Subcutaneous abdominal adipose tissue (tissue), 5 donors: Measurements from ENCODE around the gene DPEP1.

Experiments
- H3K27ac ChIP-seq: one replicate; pipeline ENCODE4 v1.7.0; 2013; ENCODE audit warnings: low read depth, mild to moderate bottlenecking, inconsistent platforms, low read length, moderate library complexity
- H3K27me3 ChIP-seq, 5 donors: one replicate each; pipeline ENCODE4 v1.7.0; 2013; ENCODE audit warnings: low read length in 5 of 5, inconsistent platforms in 1 of 5; ENCODE audit not compliant: control insufficient read depth in 5 of 5, insufficient read depth in 4 of 5
- H3K36me3 ChIP-seq, 5 donors: one replicate each; pipeline ENCODE4 v1.7.0; 2013; ENCODE audit warnings: low read length in 5 of 5; ENCODE audit not compliant: control insufficient read depth in 5 of 5, insufficient read depth in 5 of 5
- H3K4me1 ChIP-seq, 5 donors: one replicate each; pipeline ENCODE4 v1.7.0; 2013; ENCODE audit warnings: low read length in 5 of 5, mild to moderate bottlenecking in 3 of 5, moderate library complexity in 1 of 5; ENCODE audit not compliant: control insufficient read depth in 5 of 5, insufficient read depth in 5 of 5
- H3K4me3 ChIP-seq, 5 donors: one replicate each; pipeline ENCODE4 v1.7.0; 2013; ENCODE audit warnings: low read length in 5 of 5, low read depth in 1 of 5
- H3K9ac ChIP-seq, 5 donors: one replicate each; pipeline ENCODE4 v1.7.0; 2013; ENCODE audit warnings: low read length in 5 of 5, mild to moderate bottlenecking in 4 of 5, moderate library complexity in 3 of 5
- H3K9me3 ChIP-seq, 5 donors: one replicate each; pipeline ENCODE4 v1.7.0; 2013; ENCODE audit warnings: low read length in 5 of 5; ENCODE audit not compliant: control insufficient read depth in 5 of 5
- donor health status: healthy.
- donor health status: healthy.
- donor health status: healthy.
- donor health status: healthy.
- donor health status: healthy.

The DPEP1 gene

DNA sequence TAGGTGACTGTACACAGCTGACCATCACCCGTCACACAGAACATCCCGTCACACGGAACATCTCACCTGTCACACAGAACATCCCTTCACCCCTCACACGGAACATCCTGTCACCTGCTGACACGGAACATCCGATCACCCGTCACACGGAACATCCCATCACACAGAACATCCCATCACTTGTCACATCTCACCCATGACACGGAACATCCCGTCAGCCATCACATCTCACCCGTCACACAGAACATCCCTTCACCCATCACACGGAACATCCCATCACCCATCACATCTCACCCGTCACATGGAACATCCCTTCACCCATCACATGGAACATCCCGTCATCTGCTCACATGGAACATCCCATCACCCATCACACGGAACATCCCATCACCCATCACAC lies 34.1 kb upstream of the DPEP1 start:
- Histone ChIP-seq H3K4me3 (no peak overlapping the region), H3K4me1 (peaks cover 0 to 32% (median 17%) of the 10 kb centered on the region in 5 donors), H3K9ac (no peak overlapping the region), H3K27ac (no peak overlapping the region), H3K27me3 (peaks cover 6 to 26% (median 20%) of the 10 kb centered on the region in 5 donors), H3K9me3 (no peaks in the 10 kb centered on the region), H3K36me3 (no peaks in the 10 kb centered on the region)

DNA sequence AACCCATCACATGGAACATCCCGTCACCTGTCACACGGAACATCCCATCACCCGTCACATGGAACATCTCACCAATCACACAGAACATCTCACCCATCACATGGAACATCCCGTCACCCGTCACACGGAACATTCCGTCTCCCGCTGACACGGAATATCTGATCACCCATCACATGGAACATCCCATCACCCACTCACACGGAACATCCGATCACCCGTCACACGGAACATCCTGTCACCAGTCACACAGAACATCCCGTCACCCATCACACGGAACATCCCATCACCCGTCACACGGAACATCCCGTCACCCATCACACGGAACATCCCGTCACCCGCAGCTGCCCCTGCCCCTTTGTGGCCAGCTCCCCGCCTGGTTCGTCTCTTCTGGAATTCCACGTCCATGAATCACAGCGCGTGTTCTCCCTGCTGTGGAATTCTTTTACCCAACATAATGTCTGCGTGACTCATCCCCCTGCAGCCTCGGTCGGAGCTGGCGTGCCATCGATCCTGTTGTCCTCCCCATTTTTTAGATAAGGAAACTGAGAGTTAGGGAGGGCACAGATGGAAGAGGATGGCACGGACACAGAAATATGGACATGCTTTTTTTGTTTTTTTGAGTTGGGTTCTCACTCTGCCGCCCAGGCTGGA lies 32.3 kb upstream of the DPEP1 start:
- H3K9ac ChIP-seq = no peak overlapping the region
- no peaks in the 10 kb centered on the region for H3K9me3 ChIP-seq
- no peaks in the 10 kb centered on the region for H3K36me3 ChIP-seq
- H3K27me3 ChIP-seq = peaks cover under 1 to 20% (median 10%) of the 10 kb centered on the region in 5 donors
- H3K4me1 ChIP-seq = peaks cover 0 to 21% (median 4%) of the 10 kb centered on the region in 5 donors
- no peak overlapping the region for H3K27ac ChIP-seq
- no peak overlapping the region for H3K4me3 ChIP-seq

DNA sequence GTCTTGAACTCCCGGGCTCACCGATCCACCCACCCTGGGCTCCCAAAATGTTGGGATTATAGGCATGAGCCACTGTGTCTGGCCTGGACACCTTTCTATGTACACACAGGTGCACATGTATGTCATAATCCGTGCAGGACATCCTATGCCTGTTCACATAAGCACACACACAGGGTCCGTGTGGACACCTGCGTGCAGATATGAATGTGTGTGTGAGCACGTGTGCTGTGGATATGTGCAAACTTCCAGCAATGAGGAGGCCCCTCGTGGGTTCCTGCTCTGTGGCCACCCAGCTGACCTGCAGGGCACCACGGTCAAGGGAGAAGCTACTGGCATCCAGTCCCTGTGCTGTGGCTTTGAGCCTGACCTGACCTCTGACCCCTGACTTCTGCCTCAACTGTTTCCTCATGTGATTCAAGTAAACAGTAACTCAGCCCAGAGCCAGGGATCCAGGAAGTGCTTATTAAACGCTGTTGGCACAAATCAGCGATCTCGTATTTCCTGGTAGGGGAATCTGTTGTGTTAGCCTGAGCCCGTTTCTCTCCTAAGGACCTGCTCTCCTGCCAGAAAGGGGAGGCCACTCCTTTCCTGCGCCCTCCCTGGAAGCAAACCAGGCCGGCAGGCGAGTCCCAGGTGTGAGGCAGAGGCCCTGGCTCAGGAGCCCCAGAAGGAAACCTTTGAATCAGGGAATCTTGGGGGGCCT lies 31.4 kb upstream of the DPEP1 start:
- peaks cover 0 to 11% (median 3%) of the 10 kb centered on the region in 5 donors for H3K27me3 ChIP-seq
- H3K4me1 ChIP-seq = peaks cover 0 to 21% (median 4%) of the 10 kb centered on the region in 5 donors
- H3K27ac ChIP-seq = no peak overlapping the region
- peak overlapping the region in 1 of 5 donors; percentile 16 for H3K9ac ChIP-seq
- no peaks in the 10 kb centered on the region for H3K36me3 ChIP-seq
- no peaks in the 10 kb centered on the region for H3K9me3 ChIP-seq
- no peak overlapping the region for H3K4me3 ChIP-seq

- peaks cover 0 to 21% (median 4%) of the 10 kb centered on the region in 5 donors for H3K4me1 ChIP-seq
- H3K27me3 ChIP-seq = peaks cover 0 to 7% (median 0%) of the 10 kb centered on the region in 5 donors
- H3K36me3 ChIP-seq = no peaks in the 10 kb centered on the region
- H3K9ac ChIP-seq = peak overlapping the region in 1 of 5 donors; percentile 16
- no peaks in the 10 kb centered on the region for H3K9me3 ChIP-seq
- no peak overlapping the region for H3K4me3 ChIP-seq
- no peak overlapping the region for H3K27ac ChIP-seq
Observed at GRCh38 chr16:89582614-89583196, 30.7 kb upstream of the DPEP1 start.

GRCh38 chr16:89583197-89583894 lies 30.1 kb upstream of the DPEP1 start:
- H3K4me1 ChIP-seq = peaks cover 0 to 21% (median 4%) of the 10 kb centered on the region in 5 donors
- no peaks in the 10 kb centered on the region for H3K36me3 ChIP-seq
- no peak overlapping the region for H3K27ac ChIP-seq
- H3K4me3 ChIP-seq = no peak overlapping the region
- no peaks in the 10 kb centered on the region for H3K9me3 ChIP-seq
- peaks cover 0 to 7% (median 0%) of the 10 kb centered on the region in 5 donors for H3K27me3 ChIP-seq
- no peak overlapping the region for H3K9ac ChIP-seq

- Histone ChIP-seq H3K27me3 (peaks cover 0 to 7% (median 0%) of the 10 kb centered on the region in 5 donors), H3K4me1 (peaks cover 0 to 21% (median 4%) of the 10 kb centered on the region in 5 donors), H3K27ac (no peak overlapping the region), H3K9ac (no peak overlapping the region), H3K36me3 (no peaks in the 10 kb centered on the region), H3K4me3 (no peak overlapping the region), H3K9me3 (no peaks in the 10 kb centered on the region)
Observed at GRCh38 chr16:89583895-89584644, 29.4 kb upstream of the DPEP1 start.

GRCh38 chr16:89584768-89585549 lies 28.5 kb upstream of the DPEP1 start:
- Histone ChIP-seq H3K4me1 (peaks cover 0 to 21% (median 4%) of the 10 kb centered on the region in 5 donors), H3K27me3 (peaks cover 0 to 7% (median 0%) of the 10 kb centered on the region in 5 donors), H3K4me3 (no peak overlapping the region), H3K36me3 (no peaks in the 10 kb centered on the region), H3K9me3 (no peaks in the 10 kb centered on the region), H3K9ac (no peak overlapping the region), H3K27ac (no peak overlapping the region)

DNA sequence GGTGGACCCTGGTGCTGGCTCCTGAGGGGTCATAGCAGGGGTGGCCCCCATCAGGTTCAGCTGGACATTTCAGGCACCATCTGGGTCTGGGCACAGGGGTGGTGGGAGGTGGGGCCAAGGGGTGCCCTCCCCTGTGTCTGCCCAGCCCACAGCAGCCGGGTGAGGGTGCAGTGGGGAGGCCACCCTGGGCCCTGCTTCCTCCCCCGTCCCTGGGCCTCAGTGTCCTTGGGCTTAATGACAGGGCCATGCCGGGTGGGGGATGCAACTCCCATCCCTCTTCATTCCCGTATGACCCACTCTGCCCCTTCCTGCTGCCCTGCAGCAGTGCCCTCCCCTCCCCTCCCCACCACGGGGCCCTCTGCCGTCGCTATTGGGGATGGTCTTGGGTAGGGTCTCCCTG lies 27.2 kb upstream of the DPEP1 start:
- Histone ChIP-seq H3K4me3 (no peak overlapping the region), H3K27ac (no peak overlapping the region), H3K27me3 (peaks cover 0 to 7% (median 0%) of the 10 kb centered on the region in 5 donors), H3K4me1 (peaks cover 0 to 21% (median 4%) of the 10 kb centered on the region in 5 donors), H3K36me3 (no peaks in the 10 kb centered on the region), H3K9ac (no peak overlapping the region), H3K9me3 (no peaks in the 10 kb centered on the region)

DNA sequence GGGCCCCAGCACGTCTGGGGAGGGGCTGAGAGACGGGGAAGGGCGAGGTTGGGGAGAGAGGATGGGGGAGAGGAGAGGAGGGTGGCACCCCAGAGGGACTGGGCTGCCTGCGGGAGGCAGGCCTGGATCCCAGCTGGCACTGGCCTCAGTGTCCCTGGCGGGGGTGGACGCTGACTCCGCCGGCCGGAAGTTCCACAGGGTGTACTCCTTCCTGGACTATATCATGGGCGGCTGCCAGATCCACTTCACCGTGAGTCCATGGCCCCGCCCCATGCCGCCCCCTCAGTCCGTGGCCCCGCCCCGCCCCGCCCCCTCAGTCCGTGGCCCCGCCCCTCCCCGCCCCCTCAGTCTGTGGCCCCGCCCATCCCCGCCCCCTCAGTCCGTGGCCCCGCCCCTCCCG lies 26.6 kb upstream of the DPEP1 start:
- no peak overlapping the region for H3K9ac ChIP-seq
- peaks cover 0 to 7% (median 0%) of the 10 kb centered on the region in 5 donors for H3K27me3 ChIP-seq
- H3K9me3 ChIP-seq = no peaks in the 10 kb centered on the region
- peaks cover 0 to 18% (median 4%) of the 10 kb centered on the region in 5 donors for H3K4me1 ChIP-seq
- H3K27ac ChIP-seq = no peak overlapping the region
- no peak overlapping the region for H3K4me3 ChIP-seq
- H3K36me3 ChIP-seq = no peaks in the 10 kb centered on the region
